ENCODE measurements around the gene ZC3H15. TPM values are rescaled to one million over a fixed set of nuclear protein-coding genes. Genes with fewer than 3 reads are reported as not detected.
A peak's percentile ranks its signal among the peaks of the same experiment; 100 is the strongest.

Gene ZC3H15
- total RNA-seq, 1 experiment from 2014 or later, result 98.8 TPM

DNA sequence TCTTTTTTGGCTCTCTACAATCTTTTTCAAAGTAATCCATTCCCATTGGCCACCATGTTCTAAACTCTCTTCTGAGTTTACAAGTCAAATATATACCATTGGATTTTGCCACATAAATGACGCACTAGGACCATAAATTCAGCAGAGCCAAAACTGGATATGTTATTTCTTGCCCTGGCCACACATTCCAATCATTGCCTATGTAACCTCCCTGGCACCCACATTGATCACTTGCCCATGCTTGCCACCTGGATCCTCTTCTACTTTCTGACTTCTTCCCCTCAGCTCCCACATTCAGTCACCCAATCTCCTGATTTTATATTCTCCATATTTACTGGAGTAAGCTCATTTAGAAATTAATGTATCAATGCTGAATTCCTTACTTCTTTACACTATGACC, 5.1 kb upstream of the ZC3H15 start:
- H3K4me3 Mint-ChIP-seq (ENCODE audit: unreplicated experiment), result no peak overlapping the region
- POLR2A ChIA-PET, result no interaction called here
- H3K36me3 Mint-ChIP-seq (ENCODE audit: insufficient read depth, unreplicated experiment), result no peaks in the 10 kb centered on the region
- peaks cover 25% of the 10 kb centered on the region for H3K4me1 Mint-ChIP-seq (ENCODE audit: insufficient read depth, unreplicated experiment)
- DNase-seq (ENCODE audit: unreplicated experiment), result no peak
- no peak overlapping the region for H3K27ac Mint-ChIP-seq (ENCODE audit: low read depth, unreplicated experiment)
- TF ChIP-seq, protein P1, sequence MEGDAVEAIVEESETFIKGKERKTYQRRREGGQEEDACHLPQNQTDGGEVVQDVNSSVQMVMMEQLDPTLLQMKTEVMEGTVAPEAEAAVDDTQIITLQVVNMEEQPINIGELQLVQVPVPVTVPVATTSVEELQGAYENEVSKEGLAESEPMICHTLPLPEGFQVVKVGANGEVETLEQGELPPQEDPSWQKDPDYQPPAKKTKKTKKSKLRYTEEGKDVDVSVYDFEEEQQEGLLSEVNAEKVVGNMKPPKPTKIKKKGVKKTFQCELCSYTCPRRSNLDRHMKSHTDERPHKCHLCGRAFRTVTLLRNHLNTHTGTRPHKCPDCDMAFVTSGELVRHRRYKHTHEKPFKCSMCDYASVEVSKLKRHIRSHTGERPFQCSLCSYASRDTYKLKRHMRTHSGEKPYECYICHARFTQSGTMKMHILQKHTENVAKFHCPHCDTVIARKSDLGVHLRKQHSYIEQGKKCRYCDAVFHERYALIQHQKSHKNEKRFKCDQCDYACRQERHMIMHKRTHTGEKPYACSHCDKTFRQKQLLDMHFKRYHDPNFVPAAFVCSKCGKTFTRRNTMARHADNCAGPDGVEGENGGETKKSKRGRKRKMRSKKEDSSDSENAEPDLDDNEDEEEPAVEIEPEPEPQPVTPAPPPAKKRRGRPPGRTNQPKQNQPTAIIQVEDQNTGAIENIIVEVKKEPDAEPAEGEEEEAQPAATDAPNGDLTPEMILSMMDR (IDR thresholded peaks at IDR 0.05; ENCODE audit: unreplicated experiment), result no peak
- no peaks in the 10 kb centered on the region for H3K27me3 Mint-ChIP-seq (ENCODE audit: insufficient read depth, unreplicated experiment)
- no TSS peak for BruUV-seq (replicated peaks)
- no peaks in the 10 kb centered on the region for H3K9me3 Mint-ChIP-seq (ENCODE audit: unreplicated experiment)
- CTCF ChIA-PET, result interaction anchor here (0.6 kb wide), 1 partner anchor 521 kb away, joined by 3 read pairs; no protein-coding TSS in a partner anchor
- intact Hi-C loops (cut with micrococcal nuclease), result no loop called here

DNA sequence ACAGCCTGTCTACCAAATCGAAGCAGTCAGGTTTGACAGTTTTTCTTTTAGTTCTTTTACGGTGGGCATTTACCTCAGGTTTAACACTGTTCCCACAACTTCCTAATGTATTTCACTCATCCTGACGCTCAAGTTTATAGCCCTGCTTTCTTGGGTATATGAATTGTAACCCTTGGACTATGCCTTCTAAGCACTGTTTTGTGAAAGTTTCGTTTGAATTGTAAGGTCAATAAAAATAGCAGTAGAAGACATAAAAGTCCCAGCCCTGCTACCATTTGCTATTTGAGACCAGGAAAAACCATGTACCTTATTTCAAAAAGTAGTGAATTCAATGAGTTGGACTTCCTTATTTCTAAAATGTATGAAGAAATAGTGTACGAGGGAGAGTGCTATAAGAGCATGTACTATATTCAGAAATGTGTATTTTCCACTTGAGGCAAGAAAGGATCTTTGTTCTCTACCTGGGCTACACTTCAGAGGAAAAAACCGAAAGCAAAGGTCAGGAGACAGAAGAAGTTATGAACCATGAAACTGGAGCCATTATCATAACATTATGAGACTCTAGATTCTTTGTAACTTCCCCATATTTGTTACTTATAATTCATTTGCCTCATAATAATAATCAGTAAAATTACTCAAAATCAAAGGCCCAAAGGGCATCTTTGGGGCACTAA, 1.9 kb upstream of the ZC3H15 start:
- intact Hi-C loops (cut with micrococcal nuclease), result no loop called here
- BruUV-seq (replicated peaks), result no TSS peak
- TF ChIP-seq, protein P1 (IDR thresholded peaks at IDR 0.05; ENCODE audit: unreplicated experiment), result no peak
- POLR2A ChIA-PET, result interaction anchor here (0.7 to 3.0 kb wide), 3 partner anchors 106 to 698 kb away, joined by 3 to 49 read pairs (median 4); partner anchors contain the start of gene ITGAV
- no peaks in the 10 kb centered on the region for H3K9me3 Mint-ChIP-seq (ENCODE audit: unreplicated experiment)
- H3K4me1 Mint-ChIP-seq (ENCODE audit: insufficient read depth, unreplicated experiment), result peaks cover 38% of the 10 kb centered on the region
- H3K36me3 Mint-ChIP-seq (ENCODE audit: insufficient read depth, unreplicated experiment), result peaks cover 6% of the 10 kb centered on the region
- H3K27ac Mint-ChIP-seq (ENCODE audit: low read depth, unreplicated experiment), result peak overlapping the region; percentile 91
- CTCF ChIA-PET, result no interaction called here
- peak overlapping the region; percentile 90 for H3K4me3 Mint-ChIP-seq (ENCODE audit: unreplicated experiment)
- no peaks in the 10 kb centered on the region for H3K27me3 Mint-ChIP-seq (ENCODE audit: insufficient read depth, unreplicated experiment)
- no peak for DNase-seq (ENCODE audit: unreplicated experiment)

DNA sequence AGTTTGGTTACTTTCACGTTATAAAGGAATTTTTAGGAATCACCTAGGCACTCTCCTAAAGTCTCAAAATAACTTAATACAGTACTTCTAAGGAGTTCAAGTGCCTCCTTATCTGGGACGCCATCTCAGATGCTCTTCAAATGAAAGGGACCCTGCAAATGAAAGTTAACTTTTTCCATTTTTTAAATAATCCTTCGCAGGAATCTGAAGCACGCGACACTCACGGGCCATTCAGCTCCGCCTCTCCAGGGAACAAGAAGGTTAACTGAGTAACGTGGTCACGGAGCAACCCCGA, 537 bp upstream of the ZC3H15 start:
- peaks cover 46% of the 10 kb centered on the region for H3K4me1 Mint-ChIP-seq (ENCODE audit: insufficient read depth, unreplicated experiment)
- no peak for DNase-seq (ENCODE audit: unreplicated experiment)
- H3K4me3 Mint-ChIP-seq (ENCODE audit: unreplicated experiment), result peak overlapping the region; percentile 90
- H3K27ac Mint-ChIP-seq (ENCODE audit: low read depth, unreplicated experiment), result peak overlapping the region; percentile 91
- no peaks in the 10 kb centered on the region for H3K27me3 Mint-ChIP-seq (ENCODE audit: insufficient read depth, unreplicated experiment)
- TSS peak; percentile 74 for BruUV-seq (replicated peaks)
- H3K9me3 Mint-ChIP-seq (ENCODE audit: unreplicated experiment), result no peaks in the 10 kb centered on the region
- ChIA-PET CTCF (interaction anchor here (1.1 kb wide), 2 partner anchors 135 to 506 kb away, joined by 3 to 4 read pairs; no protein-coding TSS in a partner anchor), POLR2A (interaction anchor here (0.6 to 3.0 kb wide), 37 partner anchors 10 to 1852 kb away, joined by 3 to 49 read pairs (median 3); partner anchors contain the start of gene ITGAV)
- intact Hi-C loops (cut with micrococcal nuclease), result no loop called here
- TF ChIP-seq, protein P1 (IDR thresholded peaks at IDR 0.05; ENCODE audit: unreplicated experiment), result no peak
- peaks cover 6% of the 10 kb centered on the region for H3K36me3 Mint-ChIP-seq (ENCODE audit: insufficient read depth, unreplicated experiment)

DNA sequence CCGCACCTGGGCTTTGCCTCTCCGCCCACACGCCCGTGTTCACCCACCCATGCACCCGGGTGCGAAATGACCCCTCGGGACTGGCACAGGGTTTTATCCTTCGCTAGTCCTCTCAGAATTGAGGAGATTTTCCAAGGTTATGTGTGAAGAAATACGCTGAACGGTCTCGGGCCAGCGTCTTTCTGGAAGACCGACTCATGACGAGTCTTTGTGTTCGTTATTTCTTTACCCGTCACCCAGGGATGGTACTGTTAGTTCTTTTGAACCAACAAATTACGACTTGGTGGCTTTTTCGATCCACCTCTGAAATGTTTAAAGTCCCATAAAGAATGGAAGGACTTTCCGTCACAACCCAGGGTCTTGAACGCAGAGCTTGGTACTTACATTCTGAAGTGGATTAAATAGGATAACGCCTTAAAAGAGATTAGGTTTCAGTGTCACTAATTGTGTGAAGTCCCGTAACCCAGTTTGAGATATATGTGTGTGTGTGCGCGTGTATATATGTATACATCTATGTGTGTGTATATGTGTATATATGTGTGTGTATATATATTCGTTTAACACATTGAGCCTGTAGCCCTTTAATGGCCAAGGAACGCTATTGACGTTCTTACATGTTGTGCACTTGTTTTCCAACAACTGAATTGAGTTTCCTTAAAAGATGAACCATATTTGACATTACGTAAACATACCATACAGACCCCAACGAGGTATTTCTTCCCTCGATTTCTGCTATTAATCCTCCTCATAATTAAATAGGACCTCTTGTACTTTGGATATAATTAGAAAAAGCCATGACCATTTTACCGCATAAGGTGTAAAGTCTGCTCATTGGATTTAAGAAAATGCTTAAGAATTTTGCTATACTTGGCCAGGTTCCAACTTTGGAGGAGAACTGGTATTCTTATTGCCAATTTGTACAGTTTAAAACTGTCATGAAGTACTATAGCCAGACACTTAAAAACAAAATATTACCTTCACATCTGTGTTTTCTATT, 889 bp downstream of the ZC3H15 start:
- Mint-ChIP-seq H3K36me3 (ENCODE audit: insufficient read depth, unreplicated experiment) (peaks cover 9% of the 10 kb centered on the region), H3K9me3 (ENCODE audit: unreplicated experiment) (no peaks in the 10 kb centered on the region), H3K27me3 (ENCODE audit: insufficient read depth, unreplicated experiment) (no peaks in the 10 kb centered on the region), H3K4me3 (ENCODE audit: unreplicated experiment) (peak overlapping the region; percentile 90), H3K4me1 (ENCODE audit: insufficient read depth, unreplicated experiment) (peaks cover 52% of the 10 kb centered on the region), H3K27ac (ENCODE audit: low read depth, unreplicated experiment) (peak overlapping the region; percentile 91)
- BruUV-seq (replicated peaks), result TSS peak; percentile 30
- POLR2A ChIA-PET, result interaction anchor here (0.6 to 3.0 kb wide), 17 partner anchors 8 to 1053 kb away, joined by 3 to 49 read pairs (median 6); partner anchors contain the start of gene ITGAV
- TF ChIP-seq, protein P1 (IDR thresholded peaks at IDR 0.05; ENCODE audit: unreplicated experiment), result no peak
- peak; percentile 47 for DNase-seq (ENCODE audit: unreplicated experiment)
- CTCF ChIA-PET, result interaction anchor here (0.6 to 1.6 kb wide), 4 partner anchors 18 to 877 kb away, joined by 3 to 4 read pairs (median 4); no protein-coding TSS in a partner anchor
- intact Hi-C loops (cut with micrococcal nuclease), result no loop called here

Measured in MCF 10A (cell line).